Thyroid gland (tissue), 4 donors: ENCODE measurements around the gene CHL1.

ENCODE experiments used
- CTCF ChIP-seq, 6 experiments: fragments of 200-600 bp in 3 of 6; fragments of 450-650 bp in 3 of 6; sonication (generic) in 3 of 6; IDR thresholded peaks; one replicate each; pipeline ENCODE4 v1.5.1; 2016 to 2019; ENCODE audit warnings: antibody characterized with exemption in 6 of 6, mild to moderate bottlenecking in 2 of 6, inconsistent platforms in 1 of 6, moderate library complexity in 1 of 6
- POLR2A ChIP-seq, 2 donors: fragments of 450-650 bp; IDR thresholded peaks; one replicate each; pipeline ENCODE4 v1.6.1; 2017; ENCODE audit warnings: antibody characterized with exemption in 2 of 2, mild to moderate bottlenecking in 2 of 2, moderate library complexity in 1 of 2

GRCh38 chr3:330494-331115, 134.0 kb downstream of the CHL1 start:
- TF ChIP-seq CTCF (IDR thresholded peaks at IDR 0.05), result no peak
- no peak for TF ChIP-seq POLR2A (IDR thresholded peaks at IDR 0.05)
